Measurements from ENCODE around the gene PARD3B. TPM values are rescaled to one million over a fixed set of nuclear protein-coding genes. Genes with fewer than 3 reads are reported as not detected.

PARD3B gene
- total RNA-seq, 2 experiments from 2014 or later, result 0.06 to 0.23 TPM

DNA sequence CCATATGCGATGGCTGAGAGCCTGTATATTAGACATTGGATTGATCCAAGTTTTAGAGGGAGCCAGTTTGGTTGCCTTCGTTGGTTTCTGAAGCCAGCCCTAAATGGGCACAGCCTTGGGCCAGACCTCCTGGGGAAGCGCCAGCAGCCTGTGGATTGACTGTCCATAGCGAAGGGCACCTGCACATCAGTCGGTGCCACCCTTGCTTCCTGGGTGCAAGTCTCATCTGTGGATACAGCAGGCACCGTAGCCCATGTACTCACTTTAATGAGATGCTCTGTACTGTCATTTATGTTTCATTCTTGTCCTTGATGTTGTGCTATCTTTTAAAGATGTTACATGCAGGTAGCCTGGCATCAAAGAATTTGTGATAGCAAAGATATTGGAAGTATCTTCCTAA, 600.6 kb downstream of the PARD3B start:
- ChIA-PET CTCF (no interaction called here), POLR2A (no interaction called here)

DNA sequence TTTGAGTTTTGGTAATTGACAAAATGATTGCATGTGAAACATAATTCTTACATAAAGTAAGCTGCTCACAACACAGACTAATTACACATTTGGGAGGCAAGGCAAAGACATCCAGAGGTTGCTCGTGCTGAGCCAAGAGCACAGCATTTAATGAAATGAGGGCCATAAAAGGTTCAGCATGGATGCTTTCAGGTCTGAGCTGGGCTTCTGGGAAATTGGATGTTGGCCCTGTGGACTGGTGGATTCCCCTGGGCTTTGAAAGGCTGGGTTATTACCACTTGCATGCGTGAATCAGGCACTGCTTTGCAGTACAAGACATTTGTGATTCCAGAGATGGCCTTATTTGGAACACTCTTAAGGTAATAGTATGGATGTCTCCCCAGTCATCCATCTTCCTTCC, 603.5 kb downstream of the PARD3B start:
- ChIA-PET POLR2A (no interaction called here), CTCF (no interaction called here)

DNA sequence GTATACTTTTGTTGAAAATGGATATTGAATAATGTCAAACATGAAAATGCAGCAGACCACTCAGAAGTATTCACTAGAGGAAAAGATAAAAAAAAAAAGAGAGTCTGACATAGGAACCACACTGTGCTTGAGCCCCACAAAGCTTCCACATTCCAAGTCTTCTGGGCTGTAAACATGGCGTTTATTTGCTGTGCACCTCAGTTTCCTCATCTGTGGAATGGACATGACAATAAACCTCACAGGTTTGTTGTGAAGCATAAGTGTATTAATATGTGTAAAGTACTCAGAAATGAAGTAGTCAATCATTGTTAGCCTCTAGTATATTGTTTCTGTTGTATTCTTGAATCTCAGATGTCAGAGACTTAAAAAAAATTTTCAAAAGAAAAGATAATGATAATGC, 611.2 kb downstream of the PARD3B start:
- CTCF ChIA-PET, result no interaction called here
- POLR2A ChIA-PET, result no interaction called here

DNA sequence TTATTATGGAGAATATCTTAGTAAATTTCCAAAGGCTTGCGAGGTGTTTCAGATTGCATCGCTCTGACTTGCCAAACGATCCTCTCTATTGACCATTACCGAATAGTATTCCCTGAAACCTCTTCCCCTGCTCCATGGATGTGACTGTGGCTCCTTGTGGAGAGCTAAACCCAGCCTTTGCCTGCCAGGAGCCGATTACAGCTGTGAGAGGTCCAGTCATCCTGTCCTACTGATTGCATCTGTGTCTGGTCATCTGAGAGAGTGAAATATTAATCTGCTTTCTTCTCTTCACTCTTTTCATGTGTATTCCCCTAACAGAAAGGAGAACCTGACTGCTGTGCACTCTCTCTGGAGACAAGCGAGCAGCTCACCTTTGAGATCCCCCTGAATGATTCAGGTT, 613.1 kb downstream of the PARD3B start:
- CTCF ChIA-PET, result no interaction called here
- POLR2A ChIA-PET, result no interaction called here

DNA sequence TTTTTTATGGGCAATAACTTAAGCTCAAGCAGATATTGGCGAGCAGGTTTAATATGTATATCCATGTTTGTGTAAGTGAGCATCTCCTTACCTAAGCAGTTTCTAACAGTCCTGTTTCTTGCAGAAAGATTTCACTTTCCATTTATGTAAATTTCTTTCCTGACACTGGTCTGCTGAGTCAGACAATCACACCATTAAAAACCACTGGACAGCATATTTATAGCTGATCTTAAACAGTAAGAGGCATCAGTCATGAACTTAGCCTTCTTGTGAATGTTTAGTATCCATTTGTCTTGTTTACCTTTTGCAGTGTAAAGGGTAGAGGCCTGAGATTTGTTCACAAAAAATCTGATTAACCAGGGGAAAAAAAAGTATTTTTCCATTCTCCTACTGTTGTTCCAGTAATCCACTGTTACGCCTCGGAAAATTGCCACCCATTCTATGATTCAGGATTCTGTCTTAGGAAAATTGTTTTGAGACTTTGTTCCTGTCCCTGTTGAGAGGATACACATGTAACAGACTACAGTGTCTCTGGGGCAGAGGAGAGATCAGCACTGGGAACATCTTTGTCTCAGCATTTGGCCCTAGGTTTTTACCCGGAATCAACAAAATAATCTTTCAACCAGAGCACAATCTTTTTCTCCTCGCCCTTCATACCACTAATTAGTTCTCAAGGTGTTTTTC, 616.0 kb downstream of the PARD3B start:
- CTCF ChIA-PET, result no interaction called here
- POLR2A ChIA-PET, result no interaction called here

DNA sequence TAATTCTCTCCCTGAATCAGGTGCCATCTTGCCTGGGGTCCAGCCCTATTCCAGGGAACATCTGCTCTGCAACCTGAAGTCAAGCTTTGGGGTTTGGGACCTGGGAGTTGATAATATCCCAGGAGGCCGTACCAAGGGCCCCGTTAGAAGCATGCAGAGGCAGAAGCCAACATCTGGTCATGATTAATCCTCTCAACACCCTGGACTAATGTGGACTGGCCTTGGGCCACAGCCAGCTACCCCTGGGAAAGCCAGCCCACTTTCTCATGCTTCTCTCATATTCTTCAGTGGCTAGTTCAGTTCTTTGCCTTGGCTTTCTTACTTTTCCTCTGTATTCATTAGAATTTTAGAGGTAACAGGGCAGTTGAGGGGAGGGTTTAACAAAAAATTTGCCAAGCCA, 621.5 kb downstream of the PARD3B start:
- CTCF ChIA-PET, result no interaction called here
- POLR2A ChIA-PET, result no interaction called here

DNA sequence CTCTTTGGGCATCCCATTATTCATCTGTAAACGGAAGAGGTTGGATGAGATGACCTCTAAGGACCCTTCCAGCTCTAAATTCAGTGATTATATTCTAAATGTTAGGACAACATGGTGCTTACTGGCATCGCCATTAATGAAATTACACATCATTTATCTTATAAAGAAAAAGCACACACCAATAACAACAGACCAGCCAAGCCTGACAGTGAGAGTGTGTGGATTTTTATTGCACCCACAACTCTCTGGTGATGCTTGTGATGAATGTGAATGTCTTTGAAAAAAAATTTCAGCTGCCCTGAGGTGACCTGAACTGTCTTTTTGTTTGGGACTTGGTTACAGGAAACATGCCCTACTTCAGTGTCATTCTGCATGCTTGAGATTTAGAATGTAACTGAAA, 623.7 kb downstream of the PARD3B start:
- ChIA-PET POLR2A (no interaction called here), CTCF (no interaction called here)

DNA sequence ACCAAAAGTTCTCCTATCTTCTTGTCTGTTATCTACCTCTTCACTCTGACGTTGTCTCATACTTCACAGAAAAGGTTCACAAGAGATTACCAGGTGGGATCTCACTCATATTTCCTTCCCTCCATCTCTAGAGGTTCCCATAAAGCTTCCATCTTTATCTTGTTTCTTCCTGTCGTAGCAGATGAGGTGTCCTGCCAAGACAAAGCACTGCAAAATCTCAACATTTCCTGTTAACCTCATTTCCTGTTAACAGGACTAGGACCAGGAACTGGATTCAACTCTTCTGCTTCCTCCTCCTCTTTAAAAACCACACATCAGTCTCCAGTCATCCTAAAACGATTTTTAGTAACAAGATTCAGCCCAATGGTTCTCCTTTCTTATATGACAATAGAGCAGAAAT, 624.2 kb downstream of the PARD3B start:
- POLR2A ChIA-PET, result no interaction called here
- CTCF ChIA-PET, result no interaction called here

DNA sequence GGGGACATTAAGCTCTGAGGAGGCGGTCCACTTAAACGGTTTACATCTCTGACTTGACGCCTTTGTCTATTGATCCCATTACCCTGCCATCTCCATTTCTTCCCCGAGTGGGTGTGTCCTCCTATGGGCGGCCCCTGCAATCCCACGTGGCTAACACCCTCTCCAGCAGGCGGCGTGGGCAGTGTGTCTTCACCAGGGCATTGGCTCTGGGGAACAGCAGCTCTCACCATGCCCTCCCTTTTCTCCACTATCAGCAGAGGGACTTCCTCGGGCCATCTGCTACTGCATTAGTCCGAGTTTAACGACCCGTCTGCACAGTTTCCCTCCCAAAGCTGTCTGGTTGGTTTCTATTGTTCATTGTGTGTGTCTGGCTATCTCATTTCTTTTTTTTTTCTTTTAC, 625.1 kb downstream of the PARD3B start:
- ChIA-PET CTCF (no interaction called here), POLR2A (no interaction called here)

DNA sequence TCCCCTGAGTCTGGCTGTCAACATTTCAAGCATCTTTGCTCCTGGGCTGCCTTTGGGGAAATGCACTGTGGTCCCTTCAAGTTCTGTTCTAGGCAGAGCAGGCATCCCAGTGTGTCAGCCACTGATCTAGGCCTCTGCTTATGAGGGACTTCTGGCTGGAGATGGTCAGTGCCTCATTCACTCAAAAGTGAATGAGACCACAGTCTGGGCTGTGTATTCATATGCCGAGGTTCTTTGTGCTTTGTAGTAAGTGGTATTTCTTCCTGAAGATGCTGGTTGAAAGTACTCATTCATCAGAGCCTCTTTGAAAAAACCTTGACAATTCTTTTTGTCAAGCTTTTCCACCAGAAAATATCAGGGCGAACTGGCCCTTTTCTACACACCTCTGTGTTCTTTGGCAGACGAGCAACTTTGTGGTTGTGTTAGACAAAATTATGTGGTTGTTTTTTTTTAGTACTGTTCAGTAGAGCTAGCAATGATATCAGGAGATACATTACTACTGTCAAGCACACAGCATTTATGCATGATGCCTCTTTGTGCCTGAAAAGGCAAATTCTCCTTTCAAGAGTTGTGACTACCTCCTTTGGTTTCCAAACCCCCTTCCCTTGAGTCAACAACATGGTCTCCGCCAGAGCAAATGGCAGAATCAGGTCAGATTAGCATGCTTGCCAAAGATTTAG, 626.1 kb downstream of the PARD3B start:
- ChIA-PET CTCF (no interaction called here), POLR2A (no interaction called here)

DNA sequence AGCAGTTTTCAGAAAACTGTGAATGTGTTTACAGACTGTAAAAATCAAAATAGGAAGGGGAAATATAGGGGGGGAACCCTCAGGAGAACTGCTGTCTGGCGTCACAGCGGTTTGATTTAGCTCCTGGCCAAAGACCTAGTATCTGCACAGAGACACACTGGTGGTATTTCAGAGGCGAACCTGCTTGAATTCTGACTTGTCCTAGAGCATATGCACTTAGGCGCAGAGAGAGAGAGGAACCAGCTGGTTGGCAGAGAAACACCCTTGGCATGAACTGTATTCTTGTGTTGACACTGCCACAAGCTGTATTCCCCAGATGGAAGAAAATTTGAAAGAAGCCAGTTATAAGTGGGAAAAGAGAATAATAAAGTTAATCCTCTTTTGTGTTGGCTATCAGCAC, 630.6 kb downstream of the PARD3B start:
- CTCF ChIA-PET, result no interaction called here

DNA sequence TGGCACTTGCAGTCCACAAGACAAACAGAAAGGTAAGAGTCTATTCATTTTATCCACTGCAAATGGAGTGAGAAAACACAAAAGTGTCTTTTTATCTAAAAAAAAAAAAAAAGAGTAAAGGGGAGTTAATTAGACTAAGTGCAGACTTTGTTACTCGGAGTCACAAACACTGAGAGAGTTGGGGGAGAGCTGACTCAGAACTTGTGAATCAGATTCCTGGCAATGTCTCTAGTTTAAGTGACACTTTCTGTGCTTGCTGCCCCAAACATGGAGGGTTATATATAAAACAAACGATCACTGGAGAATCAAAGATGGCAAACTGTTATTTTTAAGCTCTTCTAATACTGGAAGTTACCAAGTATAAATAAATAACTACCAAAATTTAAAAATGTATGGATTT, 631.3 kb downstream of the PARD3B start:
- CTCF ChIA-PET, result interaction anchor here (0.7 kb wide), 1 partner anchor 12 kb away, joined by 3 read pairs; no protein-coding TSS in a partner anchor
- POLR2A ChIA-PET, result no interaction called here

More for the DNA sequence above, 630.6 kb downstream of the PARD3B start:
- POLR2A ChIA-PET, result no interaction called here

DNA sequence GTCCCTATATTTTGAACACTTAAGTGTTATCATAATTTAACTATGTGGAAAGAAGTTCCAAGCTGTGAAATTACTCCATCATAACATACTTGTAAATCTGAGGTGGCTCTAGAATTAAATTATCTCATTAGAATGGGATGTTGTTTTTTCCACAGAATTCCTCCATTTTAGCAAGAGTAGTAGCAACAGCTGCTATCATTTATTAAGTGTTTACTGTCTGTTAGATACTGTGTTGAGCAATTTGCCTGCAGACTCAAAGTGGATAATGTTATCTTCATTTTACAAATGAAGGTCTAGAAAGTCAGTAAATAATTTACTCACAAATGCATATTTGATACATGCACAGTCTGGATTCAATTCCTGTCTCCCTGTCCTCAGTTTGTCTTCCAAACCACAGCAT, 632.3 kb downstream of the PARD3B start:
- ChIA-PET POLR2A (no interaction called here), CTCF (interaction anchor here (0.7 kb wide), 1 partner anchor 13 kb away, joined by 3 read pairs; no protein-coding TSS in a partner anchor)

DNA sequence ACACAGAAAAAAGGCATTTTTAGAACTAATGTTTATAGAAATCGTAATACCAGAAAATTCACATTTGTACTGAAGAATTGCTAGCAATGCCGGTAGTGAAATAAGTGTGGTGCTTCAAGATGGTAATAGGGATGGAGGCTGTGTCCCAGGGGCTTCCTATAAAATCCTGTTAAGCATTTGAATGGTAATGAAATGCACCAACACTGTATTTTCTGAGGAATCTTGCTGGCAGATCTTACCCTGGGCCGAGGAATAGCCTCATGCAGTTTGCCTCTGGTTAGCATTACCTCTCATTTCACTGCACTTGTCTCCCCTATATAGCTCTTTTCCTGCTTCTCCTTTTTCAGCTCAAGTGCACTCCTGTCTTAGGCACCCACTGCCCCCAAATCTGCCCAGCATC, 635.5 kb downstream of the PARD3B start:
- ChIA-PET CTCF (no interaction called here), POLR2A (no interaction called here)

DNA sequence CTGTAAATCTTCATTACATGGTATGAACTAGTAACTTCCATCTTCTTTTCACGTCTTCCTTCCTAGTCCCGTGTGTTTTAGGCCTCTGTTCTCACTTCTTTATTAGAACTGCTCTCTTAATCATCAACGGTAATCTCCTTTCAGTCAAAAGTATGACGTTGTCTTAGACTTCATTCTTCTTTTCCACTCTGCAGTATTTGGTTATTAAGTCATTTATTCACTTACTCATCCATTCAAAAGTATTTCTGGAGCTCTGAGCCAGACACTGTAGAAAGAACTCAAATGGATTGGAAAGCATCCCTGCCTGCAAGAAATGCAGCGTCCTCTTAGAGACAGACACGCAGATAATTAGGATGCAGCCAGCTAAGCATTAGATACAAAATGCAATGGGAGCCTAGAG, 642.5 kb downstream of the PARD3B start:
- POLR2A ChIA-PET, result no interaction called here
- CTCF ChIA-PET, result no interaction called here

DNA sequence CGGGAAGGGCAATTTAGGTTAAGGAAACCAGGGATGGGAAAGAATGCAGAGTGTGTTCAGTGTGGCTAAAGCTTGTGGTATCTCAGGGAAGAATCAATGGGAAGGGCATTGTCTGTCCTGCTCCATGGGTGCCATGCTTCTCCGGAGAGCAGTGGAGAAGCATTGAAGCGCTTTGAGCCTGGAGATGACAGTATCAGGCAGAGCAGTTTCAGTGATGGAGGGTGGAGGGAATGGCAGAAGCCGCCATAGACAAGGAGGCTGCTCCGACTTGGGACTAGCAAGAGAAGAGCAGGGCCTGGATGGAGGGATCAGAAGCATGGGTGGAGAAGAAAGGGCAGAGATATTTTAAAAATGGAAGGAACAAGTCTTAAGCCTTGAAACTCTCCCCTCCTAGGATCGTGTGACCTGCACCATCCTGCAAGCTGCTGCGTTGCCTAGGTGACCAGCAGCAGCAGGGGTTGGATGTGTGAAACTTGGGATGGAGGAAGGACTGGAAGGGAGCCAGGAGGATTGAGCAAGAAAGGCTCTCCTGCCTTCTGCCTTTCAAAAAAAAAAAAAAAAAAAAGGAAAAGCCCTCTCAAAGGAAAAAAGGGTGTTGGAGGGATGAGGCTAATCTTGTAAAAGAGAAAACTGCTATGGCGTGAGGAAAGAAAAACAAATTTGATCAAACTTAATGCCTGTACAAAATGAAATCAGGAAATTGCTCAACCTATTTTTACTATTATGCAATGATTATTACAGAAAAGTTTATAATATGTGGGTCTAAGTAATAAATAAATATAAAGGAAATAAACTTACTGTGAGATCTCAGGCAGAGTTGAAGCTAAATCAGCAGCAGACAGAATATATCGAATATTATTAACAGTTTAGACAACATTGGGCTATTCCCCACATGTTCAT, 643.2 kb downstream of the PARD3B start:
- POLR2A ChIA-PET, result no interaction called here
- CTCF ChIA-PET, result no interaction called here

DNA sequence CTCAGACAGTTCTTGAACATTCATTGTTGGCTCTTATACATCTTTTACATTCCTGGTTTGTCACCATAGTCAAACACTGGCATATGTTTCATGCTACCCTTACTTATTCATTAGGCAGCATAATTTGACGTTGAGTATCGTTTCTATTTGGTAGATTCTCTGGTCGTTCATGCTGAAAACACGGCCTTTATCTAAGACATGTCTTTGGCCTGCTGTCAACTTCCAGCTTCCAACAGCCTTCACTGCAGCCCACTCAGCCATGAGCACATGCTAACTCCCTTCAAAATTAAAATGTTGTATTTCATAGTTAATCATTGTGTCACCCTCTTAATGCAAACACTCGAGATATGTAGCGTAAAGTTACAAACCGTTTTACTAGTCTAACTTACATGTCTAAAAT, 644.0 kb downstream of the PARD3B start:
- POLR2A ChIA-PET, result no interaction called here
- CTCF ChIA-PET, result no interaction called here

DNA sequence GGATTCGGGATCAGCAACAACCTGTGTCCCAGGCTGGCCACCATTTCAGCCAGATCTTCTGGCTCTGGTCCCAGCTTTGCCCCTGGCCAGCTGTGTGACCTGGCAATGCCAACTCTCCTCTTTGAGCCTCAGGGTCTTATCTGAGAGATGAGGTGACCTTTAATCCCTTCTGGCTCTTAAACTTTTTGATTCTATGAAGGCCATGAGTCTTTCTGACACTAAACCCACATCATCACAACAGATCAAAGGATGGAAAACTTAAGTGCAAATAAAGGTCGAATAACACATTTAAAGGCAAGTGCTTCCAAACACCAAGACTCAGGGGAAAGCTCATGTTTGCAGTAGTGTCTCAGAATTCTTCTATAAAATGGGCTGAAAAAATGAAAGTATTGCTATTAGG, 645.3 kb downstream of the PARD3B start:
- CTCF ChIA-PET, result no interaction called here
- POLR2A ChIA-PET, result no interaction called here

DNA sequence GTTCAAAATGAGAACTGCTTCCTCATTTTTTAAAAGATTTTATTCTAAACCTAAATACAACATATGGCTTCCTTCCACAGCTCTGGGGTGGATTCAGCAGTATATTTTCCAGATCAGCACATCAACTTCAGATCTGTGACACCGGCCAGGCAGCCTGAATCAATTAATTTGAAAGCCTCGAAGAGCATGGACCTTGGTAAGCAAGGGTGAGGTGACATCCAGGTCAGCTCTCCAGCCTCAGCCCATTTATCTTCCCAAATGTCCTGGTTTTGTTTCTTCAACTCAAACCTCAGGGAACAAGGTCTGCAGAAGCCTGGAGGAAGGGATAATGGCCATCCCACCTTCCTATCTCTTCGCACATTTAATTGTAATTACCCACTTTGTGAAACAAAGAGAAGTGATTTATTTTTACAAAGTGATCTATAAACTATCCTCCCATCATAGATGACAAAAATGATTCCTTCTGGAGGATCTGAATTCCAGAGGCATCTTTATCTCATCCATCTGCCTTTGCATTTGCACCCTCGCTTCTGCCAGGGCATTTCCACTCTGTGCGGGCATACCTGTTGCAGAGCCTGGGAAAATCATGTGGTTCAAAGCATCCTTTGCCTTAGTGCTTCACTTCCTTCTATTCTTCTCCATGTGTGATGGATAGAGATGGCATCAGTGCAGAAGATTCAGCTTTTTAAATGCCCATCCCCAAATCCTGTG, 648.0 kb downstream of the PARD3B start:
- POLR2A ChIA-PET, result no interaction called here
- CTCF ChIA-PET, result no interaction called here

DNA sequence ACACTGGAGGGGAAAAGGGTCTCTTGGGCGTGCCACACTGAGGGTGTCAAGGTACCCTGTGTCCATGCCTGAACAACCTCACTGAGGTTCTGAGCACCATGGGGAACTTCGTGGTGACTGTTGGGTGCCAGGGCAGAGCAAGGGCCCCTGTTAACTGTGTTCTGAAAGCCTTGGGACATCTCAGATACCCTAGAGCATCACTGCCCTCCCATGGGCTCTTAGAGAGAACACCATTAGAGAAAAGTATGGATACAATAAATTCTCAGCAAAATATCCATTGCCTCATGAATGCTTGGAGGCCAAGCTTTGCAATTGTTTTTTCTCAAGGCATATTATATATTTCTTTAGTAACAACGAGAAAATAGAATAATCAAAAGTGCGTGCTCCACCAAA, 648.6 kb downstream of the PARD3B start:
- POLR2A ChIA-PET, result no interaction called here
- CTCF ChIA-PET, result no interaction called here
